K562 (cell line): Measurements from ENCODE around the gene MRPL16. TPM values are rescaled to one million over a fixed set of nuclear protein-coding genes. Genes with fewer than 3 reads are reported as not detected.
A peak's percentile ranks its signal among the peaks of the same experiment; 100 is the strongest.

Experiments used
- ATF2 ChIP-seq: sonication (generic); formaldehyde crosslinking; IDR thresholded peaks from 2 replicates; pipeline ENCODE4 v1.8.1; 2022; ENCODE audit warnings: missing genetic modification reagents
- CBX2 ChIP-seq: fragments of 200-600 bp; sonication (generic); IDR thresholded peaks from one replicate; pipeline ENCODE4 v1.6.1; 2012; ENCODE audit warnings: mild to moderate bottlenecking, low read length, inconsistent platforms; ENCODE audit not compliant: insufficient read depth, poor library complexity, severe bottlenecking
- HLTF ChIP-seq: fragments of 450-650 bp; IDR thresholded peaks from 2 replicates; pipeline ENCODE4 v1.6.1; 2016
- HMGXB4 ChIP-seq: sonication (generic); formaldehyde crosslinking; IDR thresholded peaks from 2 replicates; pipeline ENCODE4 v1.8.1; 2023; ENCODE audit warnings: mild to moderate bottlenecking, missing genetic modification reagents
- KDM1A ChIP-seq, 2 experiments: fragments of 450-650 bp; IDR thresholded peaks; 2 replicates each; pipeline ENCODE4 v1.6.1; 2016; ENCODE audit warnings: mild to moderate bottlenecking in 2 of 2
- MTA1 ChIP-seq: fragments of 450-650 bp; IDR thresholded peaks from 2 replicates; pipeline ENCODE4 v1.6.1; 2017; ENCODE audit warnings: borderline replicate concordance
- PHF21A ChIP-seq: fragments of 450-650 bp; IDR thresholded peaks from 2 replicates; pipeline ENCODE4 v1.6.1; 2017; ENCODE audit warnings: low read depth, borderline replicate concordance
- SRSF9 ChIP-seq: fragments of 200-400 bp; formaldehyde crosslinking; IDR thresholded peaks from 2 replicates; pipeline ENCODE4 v1.6.1; 2017; ENCODE audit warnings: low read depth, low read length, borderline replicate concordance
- TCF7 ChIP-seq: sonication (generic); IDR thresholded peaks from 2 replicates; pipeline ENCODE4 v1.6.1; 2016; ENCODE audit warnings: antibody characterized with exemption, borderline replicate concordance
- ZNF197 ChIP-seq: fragments of 200-800 bp; sonication (Bioruptor generic); IDR thresholded peaks from 2 replicates; pipeline ENCODE4 v1.6.1; 2016; ENCODE audit warnings: low read depth, missing genetic modification characterization, missing compliant biosample characterization
- ZNF274 ChIP-seq: IDR thresholded peaks from 2 replicates; pipeline ENCODE4 v1.6.1; 2011; ENCODE audit warnings: low read depth, mild to moderate bottlenecking, low read length, moderate library complexity, borderline replicate concordance
- ZNF316 ChIP-seq: fragments of 450-650 bp; IDR thresholded peaks from 2 replicates; pipeline ENCODE4 v1.6.1; 2016
- ZNF583 ChIP-seq: fragments of 250-450 bp; sonication (Bioruptor Pico); IDR thresholded peaks from 2 replicates; pipeline ENCODE4 v1.4.0; 2020
- polyA plus RNA-seq, 8 experiments: library from polyadenylated mRNA; depleted of rRNA in 4 of 8; stranded (reverse) in 5 of 8; unstranded in 3 of 8; fragments of >200 nt; fragmentation: Nextera tagmentation in 2 of 8; fragmentation: Illumina TruSeq in 1 of 8; extraction: Ambion mirVana in 2 of 8; extraction: Trizol in 1 of 8; gene quantifications; 2 replicates each; pipeline versions ENCODE4 v1.2.1 to v1.2.3, GENCODE V29; 2011 to 2014; ENCODE audit warnings: inconsistent platforms in 1 of 8, missing spikeins in 1 of 8
- total RNA-seq, 7 experiments: library from RNA; depleted of rRNA in 6 of 7; stranded (reverse); fragments of >200 nt in 6 of 7; fragmentation: Illumina TruSeq in 2 of 7; extraction: Trizol in 2 of 7; gene quantifications; 2 replicates each; pipeline versions ENCODE4 v1.2.1 to v1.2.3, GENCODE V29; 2011 to 2021; ENCODE audit warnings: low replicate concordance in 1 of 7
- TF ChIP-seq, protein P1 (sequence below): IDR thresholded peaks from 2 replicates; pipeline ENCODE4 v1.6.1; 2011; ENCODE audit warnings: borderline replicate concordance, low read depth, mild to moderate bottlenecking, moderate library complexity, low read length; ENCODE audit not compliant: insufficient read depth, poor library complexity, severe bottlenecking
- TF ChIP-seq, protein P2 (sequence below): fragments of 250-450 bp; sonication (Bioruptor Pico); IDR thresholded peaks from 2 replicates; pipeline ENCODE4 v1.8.0; 2022; ENCODE audit warnings: inconsistent platforms
- TF ChIP-seq, protein P3 (sequence below): fragments of 250-450 bp; sonication (Bioruptor Pico); IDR thresholded peaks from 2 replicates; pipeline ENCODE4 v1.9.0; 2021; ENCODE audit warnings: mild to moderate bottlenecking, inconsistent platforms

MRPL16 gene
- total and polyA plus RNA-seq, 9 of the 15 experiments (the other 6 are each of a cell fraction or from before 2014, with no cell fraction given): 63.3 to 209 (median 157) TPM

- TF ChIP-seq, protein P1, sequence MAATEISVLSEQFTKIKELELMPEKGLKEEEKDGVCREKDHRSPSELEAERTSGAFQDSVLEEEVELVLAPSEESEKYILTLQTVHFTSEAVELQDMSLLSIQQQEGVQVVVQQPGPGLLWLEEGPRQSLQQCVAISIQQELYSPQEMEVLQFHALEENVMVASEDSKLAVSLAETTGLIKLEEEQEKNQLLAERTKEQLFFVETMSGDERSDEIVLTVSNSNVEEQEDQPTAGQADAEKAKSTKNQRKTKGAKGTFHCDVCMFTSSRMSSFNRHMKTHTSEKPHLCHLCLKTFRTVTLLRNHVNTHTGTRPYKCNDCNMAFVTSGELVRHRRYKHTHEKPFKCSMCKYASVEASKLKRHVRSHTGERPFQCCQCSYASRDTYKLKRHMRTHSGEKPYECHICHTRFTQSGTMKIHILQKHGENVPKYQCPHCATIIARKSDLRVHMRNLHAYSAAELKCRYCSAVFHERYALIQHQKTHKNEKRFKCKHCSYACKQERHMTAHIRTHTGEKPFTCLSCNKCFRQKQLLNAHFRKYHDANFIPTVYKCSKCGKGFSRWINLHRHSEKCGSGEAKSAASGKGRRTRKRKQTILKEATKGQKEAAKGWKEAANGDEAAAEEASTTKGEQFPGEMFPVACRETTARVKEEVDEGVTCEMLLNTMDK: no peak
- TF ChIP-seq KDM1A (IDR thresholded peaks at IDR 0.05) (no peak), HMGXB4 (CRISPR knock-in tag) (peak; percentile 78; the same call in 1 of the 2 replicates), ZNF274 (no peak), ZNF197 (CRISPR knock-in tag) (peak; percentile 82; the same call in 1 of the 2 replicates), ZNF583 (CRISPR knock-in tag) (no peak), ZNF316 (no peak), TCF7 (peak; percentile 75; the same call in 1 of the 2 replicates), HLTF (no peak), PHF21A (no peak), ATF2 (CRISPR knock-in tag) (no peak), SRSF9 (no peak), CBX2 (no peak), MTA1 (peak; percentile 40; the same call in 1 of the 2 replicates)
- TF ChIP-seq, protein P2, sequence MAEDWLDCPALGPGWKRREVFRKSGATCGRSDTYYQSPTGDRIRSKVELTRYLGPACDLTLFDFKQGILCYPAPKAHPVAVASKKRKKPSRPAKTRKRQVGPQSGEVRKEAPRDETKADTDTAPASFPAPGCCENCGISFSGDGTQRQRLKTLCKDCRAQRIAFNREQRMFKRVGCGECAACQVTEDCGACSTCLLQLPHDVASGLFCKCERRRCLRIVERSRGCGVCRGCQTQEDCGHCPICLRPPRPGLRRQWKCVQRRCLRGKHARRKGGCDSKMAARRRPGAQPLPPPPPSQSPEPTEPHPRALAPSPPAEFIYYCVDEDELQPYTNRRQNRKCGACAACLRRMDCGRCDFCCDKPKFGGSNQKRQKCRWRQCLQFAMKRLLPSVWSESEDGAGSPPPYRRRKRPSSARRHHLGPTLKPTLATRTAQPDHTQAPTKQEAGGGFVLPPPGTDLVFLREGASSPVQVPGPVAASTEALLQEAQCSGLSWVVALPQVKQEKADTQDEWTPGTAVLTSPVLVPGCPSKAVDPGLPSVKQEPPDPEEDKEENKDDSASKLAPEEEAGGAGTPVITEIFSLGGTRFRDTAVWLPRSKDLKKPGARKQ (CRISPR knock-in tag): no peak
- TF ChIP-seq, protein P3, sequence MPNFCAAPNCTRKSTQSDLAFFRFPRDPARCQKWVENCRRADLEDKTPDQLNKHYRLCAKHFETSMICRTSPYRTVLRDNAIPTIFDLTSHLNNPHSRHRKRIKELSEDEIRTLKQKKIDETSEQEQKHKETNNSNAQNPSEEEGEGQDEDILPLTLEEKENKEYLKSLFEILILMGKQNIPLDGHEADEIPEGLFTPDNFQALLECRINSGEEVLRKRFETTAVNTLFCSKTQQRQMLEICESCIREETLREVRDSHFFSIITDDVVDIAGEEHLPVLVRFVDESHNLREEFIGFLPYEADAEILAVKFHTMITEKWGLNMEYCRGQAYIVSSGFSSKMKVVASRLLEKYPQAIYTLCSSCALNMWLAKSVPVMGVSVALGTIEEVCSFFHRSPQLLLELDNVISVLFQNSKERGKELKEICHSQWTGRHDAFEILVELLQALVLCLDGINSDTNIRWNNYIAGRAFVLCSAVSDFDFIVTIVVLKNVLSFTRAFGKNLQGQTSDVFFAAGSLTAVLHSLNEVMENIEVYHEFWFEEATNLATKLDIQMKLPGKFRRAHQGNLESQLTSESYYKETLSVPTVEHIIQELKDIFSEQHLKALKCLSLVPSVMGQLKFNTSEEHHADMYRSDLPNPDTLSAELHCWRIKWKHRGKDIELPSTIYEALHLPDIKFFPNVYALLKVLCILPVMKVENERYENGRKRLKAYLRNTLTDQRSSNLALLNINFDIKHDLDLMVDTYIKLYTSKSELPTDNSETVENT (CRISPR knock-in tag): peak; percentile 84
Measured at GRCh38 chr11:59810189-59810910, at the start of gene MRPL16 (continued).
